Stimulated activated CD8-positive, alpha-beta memory T cell treated with anti-CD3 and anti-CD28 coated beads, Interleukin-4, amount 100 ng/mL, for 24 hours (primary cell): Measurements from ENCODE around the gene ARHGAP25.

ENCODE experiments used
- DNase-seq: peaks from one replicate; pipeline ENCODE4 v3.0.0-alpha.2; 2020; ENCODE audit warnings: low read depth

Gene ARHGAP25

DNA sequence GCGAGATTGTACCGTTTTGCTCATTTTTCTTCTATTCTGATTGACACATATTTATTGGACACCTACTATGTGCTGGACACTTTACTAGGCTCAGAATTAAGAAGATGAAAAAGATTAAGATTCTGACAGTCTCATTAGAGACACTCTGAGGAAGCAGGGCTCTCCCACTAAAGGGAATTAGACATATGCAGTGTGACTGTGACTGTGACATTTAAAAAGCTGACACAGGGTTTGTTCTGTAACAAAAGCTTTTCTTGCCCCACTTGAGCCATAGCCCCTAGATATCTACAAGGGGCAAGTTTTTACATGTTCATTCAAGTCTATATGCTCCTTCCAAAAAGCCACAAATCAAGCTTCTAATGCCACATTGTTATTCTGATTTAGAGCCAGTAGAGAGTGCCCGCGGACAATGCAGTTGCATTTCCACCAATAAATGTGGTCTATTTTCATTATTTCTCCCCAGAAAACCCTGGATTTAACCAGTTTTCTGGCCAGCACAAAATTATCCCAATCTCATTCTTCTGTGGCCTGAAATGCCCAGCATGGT is 9.8 kb downstream of the ARHGAP25 start:
- DNase-seq: no peak

DNA sequence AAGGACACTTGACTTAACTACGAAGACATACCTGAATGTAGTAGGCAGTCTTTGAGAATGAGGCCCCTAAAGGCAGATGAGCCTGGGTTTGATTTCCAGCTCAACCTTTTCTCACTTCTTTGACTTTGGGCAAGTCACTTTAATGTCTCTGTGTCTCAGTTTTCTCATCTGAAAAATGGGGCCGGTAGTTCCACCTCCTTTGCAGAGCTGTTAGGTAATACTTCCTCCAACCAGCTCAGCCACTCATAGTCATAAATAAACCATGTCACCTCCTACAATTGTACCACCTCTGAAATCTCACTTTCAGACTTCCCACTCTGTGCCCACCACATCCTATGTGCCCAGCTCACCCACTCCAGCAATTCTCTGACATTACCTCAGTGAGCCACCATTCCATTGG is 10.4 kb downstream of the ARHGAP25 start:
- DNase-seq: no peak

DNA sequence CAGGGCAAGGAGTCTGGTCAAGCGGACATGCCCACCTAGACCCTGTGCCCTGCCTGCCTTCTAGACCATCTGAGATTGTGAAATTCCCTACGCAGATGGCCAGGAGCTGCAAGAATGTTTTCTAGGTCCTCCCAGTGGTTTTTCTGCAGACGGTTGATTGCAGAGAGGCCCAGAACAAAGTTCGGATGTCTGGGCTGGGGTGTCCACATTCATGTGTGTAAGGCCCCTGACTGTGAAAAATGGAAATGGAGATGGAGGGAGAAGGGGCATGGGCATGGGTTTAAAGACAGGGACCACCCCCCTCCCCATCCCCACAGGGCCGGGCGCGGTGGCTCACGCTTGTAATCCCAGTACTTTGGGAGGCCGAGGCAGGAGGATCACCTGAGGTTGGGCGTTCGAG is 11.8 kb downstream of the ARHGAP25 start:
- DNase-seq: no peak

DNA sequence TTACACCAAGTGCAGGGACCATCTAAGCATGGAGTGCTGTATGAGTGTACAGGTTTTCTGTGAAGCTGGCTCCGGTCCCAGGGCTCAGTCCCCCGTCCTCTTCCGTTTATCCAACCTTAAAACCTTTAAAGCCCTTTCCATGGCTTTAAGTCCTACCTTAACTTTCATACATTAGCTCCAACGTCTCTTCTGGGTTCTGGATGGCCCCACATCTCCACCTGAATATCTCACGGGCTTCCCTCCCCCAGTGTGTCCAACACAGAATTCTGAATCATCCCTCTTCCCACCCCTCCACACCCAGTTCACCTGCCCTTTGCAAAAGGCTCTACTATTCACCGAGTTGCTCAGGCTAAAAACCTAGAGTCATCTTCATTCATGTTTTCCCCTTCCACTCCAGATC is 12.8 kb downstream of the ARHGAP25 start:
- DNase-seq: no peak

DNA sequence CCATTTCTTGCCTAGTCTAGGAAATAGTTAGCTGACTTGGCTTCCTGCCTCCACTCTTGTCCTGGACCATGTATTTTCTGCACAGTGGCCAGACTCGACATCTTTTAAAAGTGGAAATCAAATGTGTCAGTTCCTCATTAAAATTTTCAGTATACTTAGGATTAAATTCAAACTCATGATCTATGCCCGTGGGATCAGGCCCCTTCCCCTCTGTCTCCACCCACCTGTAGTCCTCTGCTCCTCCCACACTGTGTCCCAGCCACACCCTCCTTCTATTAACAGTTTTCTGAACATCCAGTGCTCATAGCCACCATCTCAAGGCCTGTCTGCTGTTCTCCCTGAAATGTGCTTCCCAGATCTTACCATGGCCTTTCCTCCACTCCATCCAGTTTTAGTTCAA is 13.3 kb downstream of the ARHGAP25 start:
- no peak for DNase-seq

DNA sequence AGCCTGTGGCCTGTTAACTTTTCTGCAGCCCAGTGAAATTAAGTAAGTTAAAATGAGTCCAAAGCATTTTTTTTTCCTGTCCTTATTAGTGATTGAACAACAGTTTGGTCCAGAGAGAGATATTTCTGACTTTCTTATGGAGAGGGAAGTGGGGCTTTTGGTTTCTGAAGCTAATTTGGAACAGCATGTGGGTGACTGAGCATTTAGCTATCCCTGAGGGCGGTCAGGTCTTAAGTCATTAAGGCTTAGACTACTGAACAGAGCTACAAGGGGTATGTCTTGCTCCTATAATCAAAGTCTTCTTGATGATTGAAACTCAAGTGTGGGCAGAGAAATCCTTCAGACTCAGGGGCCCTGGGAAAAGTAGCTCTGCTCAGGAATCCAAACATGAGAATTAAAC is 14.0 kb downstream of the ARHGAP25 start:
- no peak for DNase-seq

- DNase-seq: no peak
Observed at GRCh38 chr2:68749345-68749744, 14.7 kb downstream of the ARHGAP25 start.

DNA sequence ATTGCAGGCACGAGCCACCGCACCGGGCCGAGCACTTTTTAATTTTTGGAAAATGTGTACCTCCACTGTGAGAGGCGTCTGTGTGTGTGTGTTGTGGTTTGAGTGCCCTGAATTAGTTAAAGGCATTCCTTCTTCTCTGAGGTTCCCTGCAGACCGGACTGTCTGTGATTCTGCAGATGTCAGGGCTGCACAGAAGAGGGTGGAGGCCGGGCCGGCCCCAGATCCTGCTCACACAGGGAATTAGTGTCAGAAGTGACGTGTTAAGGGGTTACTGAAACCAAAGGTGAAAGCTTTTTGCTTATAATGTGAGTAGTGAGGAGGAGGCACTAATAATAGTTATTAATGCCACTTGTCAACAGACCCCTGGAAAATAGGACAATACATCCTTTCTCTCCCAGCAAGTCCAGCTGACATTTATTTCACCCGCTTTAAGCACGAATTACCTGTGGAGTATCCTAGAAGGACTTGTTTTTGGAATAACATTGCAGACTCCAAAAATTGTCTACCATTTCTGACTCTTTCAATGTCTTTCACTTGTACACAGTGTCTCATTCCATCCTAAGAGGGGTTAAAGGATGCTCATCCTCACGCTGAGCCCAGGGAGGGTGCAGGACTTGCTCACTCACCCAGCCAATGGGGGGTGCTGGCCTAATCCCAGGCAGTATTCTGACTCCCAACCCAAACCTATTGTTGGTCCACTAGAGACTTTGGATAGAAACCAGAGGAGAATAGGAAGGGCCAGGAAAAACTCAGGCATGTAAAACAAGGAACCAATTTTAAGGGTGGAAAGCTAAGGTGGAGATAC is 16.2 kb downstream of the ARHGAP25 start:
- no peak for DNase-seq

DNA sequence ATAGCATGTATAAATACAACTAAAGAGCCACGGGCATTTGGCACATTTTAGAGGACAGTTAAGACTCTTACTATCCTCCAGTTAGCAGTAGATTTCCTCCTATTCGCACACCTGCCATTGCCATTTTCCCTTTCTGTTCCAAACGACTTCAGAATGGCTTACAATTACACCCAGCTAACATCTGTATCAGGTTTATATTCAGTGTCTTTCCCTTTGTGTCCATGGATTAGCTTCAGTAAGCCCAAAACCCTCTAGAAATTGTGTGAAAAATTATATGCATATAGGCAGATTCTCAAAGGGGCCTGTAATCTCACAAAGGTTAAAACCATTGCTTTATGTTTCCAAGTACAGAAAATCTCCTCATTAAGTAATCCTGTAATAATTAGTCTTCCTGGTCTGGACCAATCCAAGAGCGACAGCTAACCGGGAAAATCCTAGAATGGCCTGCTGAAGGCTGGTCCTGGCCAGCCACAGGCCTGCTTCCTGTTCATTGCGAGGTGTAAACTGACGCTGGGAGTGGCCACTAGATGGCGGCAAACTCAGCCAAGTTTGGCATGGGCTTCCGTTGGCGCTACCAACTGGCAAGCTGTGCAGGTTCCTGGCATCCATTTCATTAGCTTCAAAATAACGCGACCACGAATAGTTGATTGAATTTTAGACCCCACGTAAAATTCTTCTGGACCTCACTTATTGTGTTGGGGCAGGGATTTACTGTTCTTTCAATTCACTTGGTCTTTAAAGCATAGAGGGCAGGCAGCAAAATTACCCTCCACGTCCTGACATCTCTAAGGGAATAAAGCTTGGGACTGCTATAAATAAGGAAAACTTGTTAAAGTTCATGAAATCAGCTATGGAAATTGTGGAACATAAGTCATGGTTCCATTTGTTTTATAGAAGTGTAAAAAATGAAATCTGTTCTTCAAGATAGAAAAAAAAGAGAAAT is 17.1 kb downstream of the ARHGAP25 start:
- DNase-seq: peak; percentile 80

DNA sequence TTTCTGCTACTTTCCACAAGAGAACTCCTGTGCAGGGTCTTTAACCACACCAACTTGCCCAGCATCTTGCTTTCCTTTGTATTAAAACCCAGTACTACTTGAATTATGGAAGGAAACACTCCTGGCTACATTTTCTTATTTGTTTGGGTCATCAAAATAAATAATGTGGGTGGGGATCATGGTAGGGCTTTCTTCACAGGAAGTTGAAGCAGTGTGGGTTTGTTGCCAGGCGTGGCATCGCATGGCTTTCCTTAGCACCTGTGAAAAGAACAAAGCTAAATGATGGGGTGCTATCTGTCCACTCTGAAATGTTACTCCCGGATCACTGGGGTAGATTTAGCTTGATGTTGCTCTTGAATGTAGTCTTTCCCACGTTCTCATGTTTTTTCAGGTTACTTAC is 18.7 kb downstream of the ARHGAP25 start:
- no peak for DNase-seq

- DNase-seq: no peak
Observed at GRCh38 chr2:68755071-68755470, 20.5 kb downstream of the ARHGAP25 start.

DNA sequence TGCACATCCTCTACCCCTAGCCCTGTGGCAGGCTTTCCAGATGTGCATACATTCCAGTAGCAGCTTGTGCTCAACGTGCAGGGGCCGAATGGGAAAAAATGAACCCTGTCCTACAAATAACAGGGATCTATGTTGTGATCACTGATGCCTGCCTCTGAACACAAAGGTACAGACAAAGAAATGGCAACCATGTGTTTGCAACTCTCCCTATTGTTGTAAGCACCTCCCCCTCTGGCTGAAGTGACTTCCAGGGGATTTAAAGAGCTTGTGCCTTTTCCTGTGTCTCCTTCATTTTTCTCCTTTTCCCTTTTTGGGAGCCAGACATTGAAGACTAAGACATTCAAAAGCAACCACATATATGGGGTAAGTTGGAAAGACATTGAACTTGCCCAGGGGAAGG is 21.6 kb downstream of the ARHGAP25 start:
- DNase-seq: no peak

- DNase-seq: no peak
Observed at GRCh38 chr2:68757081-68757480, 22.5 kb downstream of the ARHGAP25 start.

- no peak for DNase-seq
Observed at GRCh38 chr2:68762100-68762499, 27.5 kb downstream of the ARHGAP25 start.

DNA sequence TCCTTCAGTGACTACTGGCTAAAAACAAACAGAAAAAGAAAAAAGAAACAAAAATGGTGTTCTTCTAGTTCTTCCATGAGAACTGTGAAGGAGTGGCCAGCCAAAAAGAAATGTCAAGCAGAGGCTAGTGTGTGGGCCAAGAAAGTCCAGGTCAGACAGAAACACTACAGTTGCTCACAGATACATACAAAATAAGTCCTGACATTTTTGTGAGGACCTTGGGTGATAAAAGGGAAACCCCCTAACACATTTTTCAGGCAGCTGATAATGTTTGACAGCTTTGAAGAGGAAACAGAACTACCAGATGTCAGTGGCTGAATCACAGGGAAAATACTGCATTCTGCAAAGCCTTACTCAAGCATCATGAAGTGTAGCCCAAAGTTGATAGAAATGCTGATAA is 28.1 kb downstream of the ARHGAP25 start:
- no peak for DNase-seq

- no peak for DNase-seq
Observed at GRCh38 chr2:68764041-68764805, 29.6 kb downstream of the ARHGAP25 start.

DNA sequence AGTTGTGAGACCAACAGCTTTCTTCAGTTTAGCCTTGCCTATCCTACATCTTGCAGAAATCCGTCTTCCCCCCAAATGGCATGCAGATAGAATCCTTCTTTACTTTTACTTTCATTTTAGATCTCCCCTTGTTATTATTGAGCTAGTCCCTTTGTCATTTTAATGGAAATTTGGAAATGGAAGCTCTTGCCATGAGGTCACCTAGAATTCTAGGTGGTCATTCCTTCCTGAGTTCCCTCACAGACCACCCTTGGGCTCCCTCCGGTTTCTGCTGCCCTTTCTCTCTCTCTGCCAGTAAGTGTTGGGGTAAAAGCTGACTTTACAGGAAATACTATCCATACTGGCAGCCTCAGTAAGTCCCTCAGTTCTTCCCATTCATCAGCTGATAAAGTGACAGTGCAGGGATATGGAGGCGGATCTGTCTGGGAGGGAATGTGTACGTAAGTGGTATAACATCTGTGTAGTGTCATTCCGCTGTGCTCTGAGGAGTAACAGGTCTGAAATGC is 30.2 kb downstream of the ARHGAP25 start:
- DNase-seq: no peak

DNA sequence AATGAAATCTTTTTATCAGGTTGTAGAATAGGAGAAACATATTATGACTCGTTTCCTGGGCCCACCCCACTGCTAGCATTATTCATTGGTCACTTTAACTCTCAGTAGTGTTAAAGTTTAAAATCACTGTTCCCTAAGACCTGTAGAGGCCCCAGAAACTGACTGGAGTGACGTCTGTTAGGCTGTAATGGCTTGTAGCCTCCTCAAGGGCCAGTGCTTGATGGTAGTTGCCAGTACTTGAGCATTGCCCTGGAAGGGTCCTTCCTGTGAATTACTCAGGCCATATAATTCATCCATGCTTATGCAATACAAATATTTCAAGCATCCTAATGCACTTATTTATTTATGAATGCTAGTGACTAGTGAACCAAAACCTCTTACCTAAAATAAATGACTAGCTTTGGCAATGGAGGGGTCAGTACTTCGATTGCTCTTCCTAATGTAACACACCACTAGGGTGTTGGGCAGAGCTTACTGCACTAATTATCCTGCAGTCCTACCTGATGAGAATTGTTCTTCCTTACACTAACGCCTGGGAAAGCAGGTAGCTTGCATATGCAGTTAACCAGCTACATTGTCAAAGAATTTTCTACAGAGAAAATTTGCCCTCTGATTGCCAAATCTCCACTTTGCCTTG is 31.2 kb downstream of the ARHGAP25 start:
- no peak for DNase-seq

- no peak for DNase-seq
Observed at GRCh38 chr2:68766376-68766845, 31.8 kb downstream of the ARHGAP25 start.

DNA sequence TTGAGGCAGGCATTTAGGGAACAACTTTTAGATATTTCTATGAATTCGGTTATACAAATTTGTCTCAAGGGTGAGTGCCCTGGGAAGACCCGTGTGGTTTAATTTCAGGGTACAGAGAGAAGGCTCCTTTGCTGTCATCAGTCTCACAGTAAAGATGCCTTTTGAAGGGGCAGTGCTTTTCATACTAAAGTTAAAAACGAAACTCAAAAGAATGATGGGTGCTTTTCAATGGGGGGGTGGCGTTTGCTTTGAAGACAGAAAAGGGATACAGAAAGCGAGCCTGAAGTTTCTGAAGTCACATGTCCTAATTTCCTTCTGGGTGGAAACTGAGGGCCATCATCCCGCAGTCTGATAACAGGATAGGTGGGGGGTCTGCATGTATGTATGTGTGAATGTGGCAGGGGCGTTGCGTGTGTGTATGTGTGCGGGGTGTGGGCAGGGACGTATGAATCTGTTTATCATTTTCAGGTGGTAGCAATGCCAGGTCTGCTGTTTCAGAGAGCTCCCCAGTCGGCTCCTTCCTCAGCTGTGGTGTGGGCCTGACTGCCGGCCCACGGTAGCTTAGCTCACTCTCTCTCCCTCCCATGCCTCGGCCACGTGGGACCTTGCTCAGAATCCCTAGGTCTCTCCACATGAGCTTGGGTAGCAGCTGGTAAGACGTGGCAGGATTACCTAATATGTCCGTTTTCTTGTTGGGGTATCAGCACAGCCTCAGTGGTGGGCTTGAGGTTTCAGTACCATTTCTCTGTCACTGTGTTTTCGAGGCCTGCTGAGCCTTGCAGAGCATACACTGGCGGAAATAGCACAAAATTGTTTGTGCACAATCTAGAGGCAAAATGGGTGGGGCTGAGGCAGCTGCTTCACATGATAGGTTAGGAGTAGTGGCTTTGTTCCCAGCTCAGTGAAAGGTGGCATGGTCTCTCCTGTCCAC is 32.7 kb downstream of the ARHGAP25 start:
- no peak for DNase-seq
